ENCODE results near the gene AP3B1. TPM values are rescaled to one million over a fixed set of nuclear protein-coding genes. Genes with fewer than 3 reads are reported as not detected.

AP3B1 gene
- total and polyA plus RNA-seq, 2 donors (not counting 3 experiments of a cell fraction or from before 2014, with no cell fraction given): 31.6 to 46.7 TPM

- Histone ChIP-seq H3K79me2 (ENCODE audit: control insufficient read depth, insufficient read depth, low read length) (no peaks in the 10 kb centered on the region), H3K27me3 (ENCODE audit: control insufficient read depth in 2 of 2, insufficient read depth in 2 of 2, low read length in 2 of 2) (no peaks in the 10 kb centered on the region), H2AFZ (ENCODE audit: low read depth, low read length) (no peak overlapping the region), H4K20me1 (replicated peaks; ENCODE audit: control insufficient read depth, extremely low read depth, insufficient read depth, low read length) (no peaks in the 10 kb centered on the region), H3K9ac (replicated peaks; ENCODE audit: extremely low read depth, insufficient read depth, low read length) (no peak overlapping the region), H3K36me3 (ENCODE audit: control insufficient read depth in 2 of 2, extremely low read depth in 1 of 2, insufficient read depth in 2 of 2, low read length in 2 of 2) (peaks cover 0 to 2% of the 10 kb centered on the region in 2 experiments), H3K27ac (ENCODE audit: insufficient read depth, low read depth, low read length) (no peak overlapping the region), H3K4me2 (ENCODE audit: insufficient read depth, low read length) (no peak overlapping the region), H3K9me3 (replicated peaks; ENCODE audit: control insufficient read depth, insufficient read depth, low read length) (no peaks in the 10 kb centered on the region), H3K9me1 (replicated peaks; ENCODE audit: control insufficient read depth, extremely low read depth, insufficient read depth, low read length) (no peaks in the 10 kb centered on the region), H3K4me1 (ENCODE audit: control insufficient read depth, extremely low read depth, insufficient read depth, low read length) (no peaks in the 10 kb centered on the region), H3K4me3 (replicated peaks in 1 of 3; ENCODE audit: insufficient read depth in 1 of 3, low read depth in 1 of 3, low read length in 3 of 3) (no peak overlapping the region)
- FAIRE-seq (no peak), DNase-seq (ENCODE audit: low read depth, low spot score) (no peak)
- dilution Hi-C loops (cut with MboI; ENCODE audit: extremely low pct_ligation_motif_present, low sequenced_read_pairs) (no loop called here), intact Hi-C loops (cut with micrococcal nuclease) (no loop called here)
- no TSS peak for BruUV-seq (replicated peaks)
- ChIA-PET POLR2A (no interaction called here), CTCF (interaction anchor here (0.6 to 1.4 kb wide), 4 partner anchors 11 to 55 kb away, joined by 3 to 4 read pairs (median 3); no protein-coding TSS in a partner anchor)
- TF ChIP-seq MYC (IDR thresholded peaks at IDR 0.05; ENCODE audit: low read depth, low read length): no peak
- TF ChIP-seq POLR2AphosphoS5 (IDR thresholded peaks at IDR 0.05; ENCODE audit: insufficient read depth, low read depth, low read length): no peak
- no peak for TF ChIP-seq CTCF (IDR thresholded peaks at IDR 0.05; ENCODE audit: extremely low read depth in 1 of 2, insufficient read depth in 1 of 2, low read depth in 1 of 2, low read length in 2 of 2)
- no peak for TF ChIP-seq MAX (IDR thresholded peaks at IDR 0.05; ENCODE audit: insufficient read depth, insufficient read length)
- no peak for TF ChIP-seq JUN (IDR thresholded peaks at IDR 0.05; ENCODE audit: borderline replicate concordance, insufficient read depth, insufficient read length, low read depth)
- no peak for TF ChIP-seq GATA2 (IDR thresholded peaks at IDR 0.05; ENCODE audit: insufficient read depth, insufficient read length, low read depth, low read length)
- no peak for TF ChIP-seq FOS (IDR thresholded peaks at IDR 0.05; ENCODE audit: borderline replicate concordance, insufficient read depth, low read length)
These were observed 78.5 kb downstream of the AP3B1 start for GRCh38 chr5:78215972-78216371.

Data from endothelial cell of umbilical vein (primary cell).